C4-2B (cell line): ENCODE results near the gene KCNMA1.

ENCODE experiments used
- CTCF ChIP-seq: fragments of 450-650 bp; conservative IDR thresholded peaks from 2 replicates; pipeline ENCODE4 v1.5.1; 2017; ENCODE audit warnings: mild to moderate bottlenecking
- ZFX ChIP-seq: fragments of 450-650 bp; IDR thresholded peaks from 2 replicates; pipeline ENCODE4 v1.6.1; 2017

GRCh38 chr10:77231884-77232610, 405.6 kb downstream of the KCNMA1 start:
- TF ChIP-seq CTCF (no peak), ZFX (no peak)
